ENCODE data around the gene HSPE1.
A peak's percentile ranks its signal among the peaks of the same experiment; 100 is the strongest.
"Not testable (repeated sequence)": the region's sequence is repeated elsewhere in the genome, so short reads cannot be mapped to it uniquely, and the experiment has no call there.

HSPE1 gene

GRCh38 chr2:197498235-197498936 lies 1.8 kb upstream of the HSPE1 start:
- DNase-seq (ENCODE audit: low spot score) = no peak

DNA sequence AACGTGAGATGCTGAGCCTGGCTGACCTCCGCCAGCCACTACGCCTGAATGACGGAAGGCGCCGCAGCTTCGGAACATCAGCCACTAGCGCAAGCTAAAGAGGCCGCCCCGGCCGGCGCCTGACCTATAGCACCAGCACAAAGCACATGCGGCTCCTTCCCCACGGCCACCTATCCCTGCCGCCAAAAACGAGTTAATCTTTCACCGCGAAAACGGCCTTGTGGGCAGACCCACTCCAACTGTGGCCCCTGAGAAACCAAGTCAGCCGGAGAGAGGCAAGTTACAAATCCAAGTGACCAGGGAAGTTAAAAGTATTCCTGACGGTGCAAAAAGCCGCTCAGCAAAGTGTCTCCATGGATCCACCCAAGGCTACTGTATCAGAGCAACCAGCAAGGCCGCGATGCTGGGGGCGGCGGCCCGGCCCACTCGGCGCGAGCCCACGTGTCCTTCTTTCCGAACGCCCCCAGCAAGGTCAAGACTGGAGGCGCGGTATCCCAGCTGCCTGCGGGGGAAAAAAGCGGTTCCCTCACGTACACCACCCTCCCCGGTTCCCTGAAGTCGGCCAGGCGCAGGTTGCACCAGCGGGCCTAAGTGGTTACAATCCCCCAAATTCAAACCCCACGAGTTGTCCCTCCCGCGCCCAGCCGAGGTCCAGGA lies 1.1 kb upstream of the HSPE1 start:
- DNase-seq (ENCODE audit: low spot score) = peak; percentile 62

GRCh38 chr2:197500503-197501131 lies 438 bp downstream of the HSPE1 start:
- DNase-seq (ENCODE audit: low spot score) = no peak

DNA sequence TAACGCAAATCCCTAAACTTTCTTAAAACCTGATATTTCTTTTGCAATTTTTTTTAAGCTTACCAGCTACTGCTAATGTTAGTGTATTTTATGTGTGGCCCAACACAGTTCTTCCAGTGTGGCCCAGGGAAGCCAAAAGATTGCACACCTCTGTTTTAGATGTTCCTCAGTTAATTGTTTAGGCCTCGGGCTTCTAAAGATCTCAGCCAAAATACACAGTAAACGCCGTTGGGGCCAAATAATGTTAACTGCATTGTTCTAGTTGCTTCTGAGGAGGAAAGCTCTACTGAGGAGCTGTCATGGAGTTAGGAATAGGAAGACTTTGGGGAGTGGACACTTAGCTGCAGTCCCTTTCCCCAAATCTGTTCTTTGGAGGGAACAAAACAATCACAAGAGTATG lies 2.0 kb downstream of the HSPE1 start:
- DNase-seq (ENCODE audit: low spot score) = no peak

DNA sequence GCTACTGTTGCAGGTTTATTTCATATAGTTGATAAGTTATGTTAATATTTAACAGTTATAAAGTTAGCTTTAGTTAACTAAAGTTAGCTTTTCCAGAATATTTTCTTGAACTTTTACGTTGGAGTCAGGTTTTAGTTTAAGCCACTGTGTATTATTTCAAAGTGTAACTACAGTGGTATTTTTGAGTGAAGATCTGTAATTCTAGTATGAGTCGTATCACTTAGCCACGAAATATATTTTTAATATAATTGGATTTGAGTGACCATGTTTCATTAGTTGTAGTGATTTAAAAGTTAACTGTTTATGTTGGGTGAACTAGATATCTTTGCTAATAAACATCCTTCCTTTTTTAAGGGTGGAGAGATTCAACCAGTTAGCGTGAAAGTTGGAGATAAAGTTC lies 2.5 kb downstream of the HSPE1 start:
- DNase-seq (ENCODE audit: low spot score) = no peak

DNA sequence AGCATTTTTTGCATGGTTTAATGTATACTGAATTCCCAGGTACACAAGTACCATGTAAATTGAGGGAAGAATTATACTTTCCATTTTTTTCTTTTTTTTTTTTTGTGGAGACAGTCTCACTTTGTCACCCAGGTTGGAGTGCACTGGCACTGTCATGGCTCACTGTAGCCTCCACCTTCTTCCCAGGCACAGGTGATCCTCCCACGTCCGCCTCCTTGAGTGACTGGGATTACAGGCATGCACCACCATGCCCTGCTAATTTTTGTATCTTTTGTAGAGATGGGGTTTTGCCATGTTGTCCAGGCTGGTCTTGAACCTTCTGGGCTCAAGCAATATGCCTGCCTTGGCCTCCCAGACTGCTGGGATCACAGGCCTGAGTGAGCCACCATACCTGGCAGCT lies 3.8 kb downstream of the HSPE1 start:
- no peak for DNase-seq (ENCODE audit: low spot score)

DNA sequence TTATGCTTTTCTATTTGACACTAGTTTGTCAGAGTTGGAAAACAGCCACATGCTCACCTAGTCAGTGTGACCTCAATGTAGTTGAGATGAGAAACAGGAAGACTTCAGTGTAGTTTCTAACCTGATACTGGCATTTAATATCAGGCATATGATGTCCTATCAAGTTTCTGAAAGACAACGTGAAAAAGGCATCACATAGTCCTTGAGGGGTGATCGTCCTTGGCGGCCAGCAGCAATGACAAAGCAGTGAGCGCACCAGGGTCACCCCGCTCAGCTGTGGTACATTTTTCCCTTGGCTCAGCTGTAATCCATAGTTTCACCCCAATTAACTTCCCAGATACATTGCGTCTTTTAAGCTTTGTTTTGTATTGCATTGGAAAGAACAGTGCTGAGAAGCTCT lies 4.3 kb downstream of the HSPE1 start:
- no peak for DNase-seq (ENCODE audit: low spot score)

DNA sequence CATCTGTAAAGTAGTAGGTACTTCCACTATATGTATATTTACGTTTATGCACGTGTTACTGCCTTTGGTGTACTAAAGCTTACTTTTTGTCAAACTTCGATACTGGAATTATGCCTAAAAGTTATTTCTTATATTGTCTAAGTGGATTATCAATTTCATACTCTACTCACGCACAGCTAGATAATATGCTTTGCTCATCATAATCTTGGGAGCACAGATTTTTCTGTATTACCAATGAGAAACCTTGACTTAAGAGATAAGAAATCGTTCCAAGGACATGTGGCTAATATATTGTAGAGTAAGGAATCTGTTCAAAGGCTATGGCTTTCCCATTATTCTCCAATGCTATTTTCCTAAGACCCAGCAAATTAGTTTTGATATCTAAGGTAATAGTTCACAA lies 6.5 kb downstream of the HSPE1 start:
- DNase-seq (ENCODE audit: low spot score) = no peak

DNA sequence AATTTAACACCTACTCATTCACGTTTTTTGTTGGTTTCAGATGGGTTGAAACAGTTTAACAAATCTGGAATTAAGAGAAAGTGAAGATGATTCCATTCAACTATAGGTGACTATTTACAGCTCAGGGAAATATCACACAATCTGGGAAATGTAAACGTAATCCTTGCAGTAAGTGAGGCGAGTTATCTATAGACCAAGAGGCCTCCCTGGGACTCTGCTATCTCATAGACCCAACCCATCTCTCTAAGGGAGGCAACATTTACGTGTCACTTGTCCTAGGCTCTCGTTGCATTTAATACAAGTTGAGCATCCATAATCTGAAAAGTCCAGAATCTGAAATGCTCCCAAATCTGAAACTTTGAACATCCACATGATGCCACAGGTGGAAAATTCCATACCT lies 13.7 kb downstream of the HSPE1 start:
- DNase-seq (ENCODE audit: low spot score) = no peak

DNA sequence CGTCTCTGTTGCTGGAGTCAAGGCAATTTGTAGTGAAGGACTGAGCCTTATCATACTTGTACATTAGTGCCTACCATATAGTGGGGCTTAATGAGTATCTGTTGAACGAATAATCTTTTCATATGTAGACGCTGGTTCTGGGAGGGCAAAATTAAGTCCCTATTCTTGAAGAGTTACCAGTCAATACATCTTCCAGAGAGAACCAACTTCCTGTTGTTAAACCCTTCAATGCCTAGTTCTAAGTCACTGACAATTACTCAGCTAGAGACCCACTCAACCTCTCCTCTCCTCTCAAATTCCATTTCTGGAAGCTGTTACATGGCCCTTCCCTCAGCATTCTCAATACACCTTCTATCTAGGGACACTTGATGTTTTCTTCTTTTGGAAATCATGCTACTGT lies 14.6 kb downstream of the HSPE1 start:
- peak; percentile 14 for DNase-seq (ENCODE audit: low spot score)

GRCh38 chr2:197515315-197515738 lies 15.1 kb downstream of the HSPE1 start:
- no peak for DNase-seq (ENCODE audit: low spot score)

GRCh38 chr2:197515739-197516392 lies 15.7 kb downstream of the HSPE1 start, which contains the start of gene MOB4:
Gene MOB4 (plus strand): TSS chr2:197516066. CDS start chr2:197516087, 21 bp downstream.
- peak; percentile 94 for DNase-seq (ENCODE audit: low spot score)

GRCh38 chr2:197516393-197516761 lies 16.2 kb downstream of the HSPE1 start:
- peak; percentile 45 for DNase-seq (ENCODE audit: low spot score)

DNA sequence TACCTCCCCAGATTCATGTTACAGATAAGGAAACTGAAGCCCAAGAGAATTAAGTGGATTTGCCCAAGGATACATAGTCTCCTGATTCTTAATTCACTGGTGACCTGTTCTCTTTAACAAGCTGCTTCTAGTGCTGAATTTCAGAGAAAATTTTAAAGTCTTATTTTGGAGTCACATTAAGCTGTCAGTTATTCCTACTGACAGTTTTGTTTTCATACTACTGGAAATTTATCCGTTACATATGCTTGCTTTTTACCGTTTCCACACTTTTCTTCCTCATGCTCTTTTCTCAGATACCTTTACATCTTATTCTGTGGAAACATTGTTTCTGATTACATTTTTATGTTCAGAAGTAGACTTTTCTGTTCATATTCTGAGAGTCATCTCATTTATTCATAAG lies 17.0 kb downstream of the HSPE1 start:
- DNase-seq (ENCODE audit: low spot score) = no peak

GRCh38 chr2:197538412-197538811 lies 38.2 kb downstream of the HSPE1 start:
- DNase-seq (ENCODE audit: low spot score) = no peak

GRCh38 chr2:197539734-197540133 lies 39.6 kb downstream of the HSPE1 start:
- DNase-seq (ENCODE audit: low spot score) = no peak

- DNase-seq (ENCODE audit: low spot score) = no peak
These were observed 43.0 kb downstream of the HSPE1 start for GRCh38 chr2:197543206-197543605.

- no peak for DNase-seq (ENCODE audit: low spot score)
These were observed 47.2 kb downstream of the HSPE1 start for GRCh38 chr2:197547163-197547900.

DNA sequence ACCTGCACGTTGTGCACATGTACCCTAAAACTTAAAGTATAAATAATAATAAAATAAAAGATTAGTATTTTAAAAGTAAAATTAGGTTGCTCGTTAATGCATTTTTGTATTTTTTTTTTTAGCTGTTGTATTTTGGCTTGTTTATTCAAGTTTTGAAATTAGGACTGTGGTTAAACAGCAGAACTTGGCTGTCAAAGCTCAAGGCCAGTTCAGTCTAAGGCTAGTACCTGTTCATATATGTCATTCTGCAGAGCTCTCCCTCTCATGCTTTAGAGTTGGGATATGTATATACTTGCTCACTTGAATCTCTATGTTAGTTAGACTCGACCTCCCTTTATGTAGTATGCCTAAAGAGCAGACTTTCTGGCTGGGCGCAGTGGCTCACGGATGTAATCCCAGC lies 48.4 kb downstream of the HSPE1 start:
- no peak for DNase-seq (ENCODE audit: low spot score)

- DNase-seq (ENCODE audit: low spot score) = not testable (repeated sequence)
These were observed 51.1 kb downstream of the HSPE1 start for GRCh38 chr2:197551260-197551659.

Measured in SW480 (cell line).